HG03565 (cell line): ENCODE measurements around the gene PCBP2.
"Not testable (repeated sequence)": the region's sequence is repeated elsewhere in the genome, so short reads cannot be mapped to it uniquely, and the experiment has no call there.

ENCODE experiments used
- ATAC-seq: cut with Tn5 transposase; IDR thresholded peaks from one replicate; pipeline ENCODE4 v1.9.1; 2021; ENCODE audit warnings: mild to moderate bottlenecking, moderate library complexity; ENCODE audit not compliant: unreplicated experiment

PCBP2 gene

GRCh38 chr12:53468282-53468681, 16.4 kb downstream of the PCBP2 start:
- no peak for ATAC-seq

GRCh38 chr12:53472056-53472582, 20.2 kb downstream of the PCBP2 start:
- ATAC-seq: no peak

GRCh38 chr12:53474077-53474476, 22.2 kb downstream of the PCBP2 start:
- ATAC-seq: no peak

- no peak for ATAC-seq
These were observed 22.9 kb downstream of the PCBP2 start for GRCh38 chr12:53474819-53475218.

GRCh38 chr12:53476769-53477209, 24.9 kb downstream of the PCBP2 start:
- no peak for ATAC-seq

- ATAC-seq: no peak
These were observed 27.0 kb downstream of the PCBP2 start for GRCh38 chr12:53478865-53479264.

GRCh38 chr12:53479331-53479730, 27.4 kb downstream of the PCBP2 start:
- ATAC-seq: no peak

GRCh38 chr12:53480491-53481442, 28.9 kb downstream of the PCBP2 start:
- ATAC-seq: no peak

GRCh38 chr12:53481458-53481857, 29.6 kb downstream of the PCBP2 start:
- not testable (repeated sequence) for ATAC-seq

GRCh38 chr12:53481939-53482586, 30.2 kb downstream of the PCBP2 start:
- no peak for ATAC-seq

- ATAC-seq: no peak
These were observed 30.8 kb downstream of the PCBP2 start for GRCh38 chr12:53482626-53483168.

- no peak for ATAC-seq
These were observed 31.5 kb downstream of the PCBP2 start for GRCh38 chr12:53483225-53483978.

- no peak for ATAC-seq
These were observed 32.1 kb downstream of the PCBP2 start for GRCh38 chr12:53483979-53484377.

GRCh38 chr12:53484686-53485575, 33.0 kb downstream of the PCBP2 start:
- no peak for ATAC-seq

GRCh38 chr12:53485955-53486735, 34.2 kb downstream of the PCBP2 start:
- no peak for ATAC-seq

- no peak for ATAC-seq
These were observed 35.0 kb downstream of the PCBP2 start for GRCh38 chr12:53486736-53487487.

GRCh38 chr12:53489242-53489864, 37.5 kb downstream of the PCBP2 start:
- ATAC-seq: no peak

- ATAC-seq: no peak
These were observed 40.3 kb downstream of the PCBP2 start for GRCh38 chr12:53492188-53492587.
